A549 (cell line): ENCODE results near the gene IL33. TPM values are rescaled to one million over a fixed set of nuclear protein-coding genes. Genes with fewer than 3 reads are reported as not detected.

Experiments used
- ATAC-seq, 2 experiments: fragments of 200-7000 bp in 1 of 2; fragments of >200 bp in 1 of 2; cut with Nextera tagmentation in 1 of 2; cut with Tn5 transposase in 1 of 2; 3 replicates each; pipeline versions ENCODE4 v1.8.0 to v1.9.1; 2018 to 2020; ENCODE audit warnings: mild to moderate bottlenecking in 1 of 2, moderate library complexity in 1 of 2
- CTCF ChIA-PET: fragments of 300-600 bp; sonication (Branson Sonifier 250); formaldehyde crosslinking; extraction: SDS; loops from one replicate; lab custom pipeline; 2021; ENCODE audit warnings: antibody characterized with exemption, inconsistent platforms; lab: Yijun Ruan, JAX
- POLR2A ChIA-PET: fragments of 350-600 bp; formaldehyde crosslinking; extraction: SDS; loops from one replicate; lab custom pipeline; 2021; ENCODE audit warnings: antibody characterized with exemption, inconsistent platforms; lab: Yijun Ruan, JAX
- DNase-seq, 2 experiments: peaks; one replicate each; pipeline versions ENCODE4 v3.0.0 to v3.0.0-alpha.2; 2011 to 2016; ENCODE audit warnings: low read depth in 1 of 2, low spot score in 1 of 2
- FAIRE-seq: peaks from 2 replicates; lab custom pipeline; 2011; peaks lifted over from hg19 to GRCh38; lab: Jason Lieb, UNC
- H3K27ac ChIP-seq, 2 experiments: fragments of >200 bp; sonication (Bioruptor Twin); formaldehyde crosslinking; 3 replicates each; pipeline ENCODE4 v1.5.1; 2016 to 2017
- H3K4me1 ChIP-seq: fragments of >200 bp; sonication (Bioruptor Twin); formaldehyde crosslinking; 3 replicates; pipeline ENCODE4 v1.6.1; 2016
- H3K4me2 ChIP-seq: fragments of >200 bp; sonication (Bioruptor Twin); formaldehyde crosslinking; 3 replicates; pipeline ENCODE4 v1.6.1; 2016
- H3K4me3 ChIP-seq: fragments of >200 bp; sonication (Bioruptor Twin); formaldehyde crosslinking; 3 replicates; pipeline ENCODE4 v1.5.1; 2016
- H3K9me3 ChIP-seq: fragments of >200 bp; sonication (Bioruptor Twin); formaldehyde crosslinking; 3 replicates; pipeline ENCODE4 v1.6.1; 2016
- BCL3 ChIP-seq: fragments of >200 bp; sonication (Bioruptor Twin); formaldehyde crosslinking; IDR thresholded peaks from 3 replicates; pipeline ENCODE4 v1.6.1; 2016
- BHLHE40 ChIP-seq: IDR thresholded peaks from 2 replicates; pipeline ENCODE4 v1.6.1; 2012; ENCODE audit warnings: low read depth, low read length, inconsistent platforms
- CBX2 ChIP-seq: fragments of 200-600 bp; sonication (generic); IDR thresholded peaks from 2 replicates; pipeline ENCODE4 v1.6.1; 2016; ENCODE audit warnings: low read depth, mild to moderate bottlenecking, borderline replicate concordance
- CBX8 ChIP-seq: fragments of 200-600 bp; sonication (generic); IDR thresholded peaks from 2 replicates; pipeline ENCODE4 v1.6.1; 2016
- CEBPB ChIP-seq, 2 experiments: fragments of >200 bp in 1 of 2; sonication (Bioruptor Twin) in 1 of 2; formaldehyde crosslinking in 1 of 2; IDR thresholded peaks; 2 replicates each; pipeline ENCODE4 v1.6.1; 2012 to 2016
- CHD2 ChIP-seq: fragments of 150-350 bp; IDR thresholded peaks from 2 replicates; pipeline ENCODE4 v1.6.1; 2014; ENCODE audit warnings: low read length; ENCODE audit not compliant: partially characterized antibody
- CHD4 ChIP-seq: fragments of 200-600 bp; sonication (generic); IDR thresholded peaks from 2 replicates; pipeline ENCODE4 v1.6.1; 2016; ENCODE audit warnings: antibody characterized with exemption, mild to moderate bottlenecking, borderline replicate concordance
- EHMT2 ChIP-seq: fragments of 200-600 bp; sonication (generic); IDR thresholded peaks from 2 replicates; pipeline ENCODE4 v1.6.1; 2016; ENCODE audit warnings: antibody characterized with exemption, low read depth, mild to moderate bottlenecking, moderate library complexity
- ELK1 ChIP-seq: fragments of 150-350 bp; IDR thresholded peaks from 2 replicates; pipeline ENCODE4 v1.6.1; 2014; ENCODE audit warnings: low read depth, mild to moderate bottlenecking, low read length
- FOSL2 ChIP-seq, 2 experiments: fragments of 450-650 bp in 1 of 2; fragments of >200 bp in 1 of 2; sonication (Bioruptor Twin) in 1 of 2; formaldehyde crosslinking; IDR thresholded peaks; 2 replicates each; pipeline versions ENCODE4 v1.5.0 to v1.6.1; 2016 to 2020; ENCODE audit warnings: mild to moderate bottlenecking in 1 of 2, moderate library complexity in 1 of 2
- HES2 ChIP-seq: fragments of >200 bp; sonication (Bioruptor Twin); formaldehyde crosslinking; IDR thresholded peaks from 2 replicates; pipeline ENCODE4 v1.6.1; 2016
- JUNB ChIP-seq: fragments of >200 bp; sonication (Bioruptor Twin); formaldehyde crosslinking; IDR thresholded peaks from 2 replicates; pipeline ENCODE4 v1.6.1; 2016
- KDM1A ChIP-seq: fragments of 200-600 bp; sonication (generic); IDR thresholded peaks from 2 replicates; pipeline ENCODE4 v1.6.1; 2016; ENCODE audit warnings: low read depth, mild to moderate bottlenecking
- MAZ ChIP-seq: fragments of 150-350 bp; IDR thresholded peaks from 2 replicates; pipeline ENCODE4 v1.6.1; 2014; ENCODE audit warnings: antibody characterized with exemption, low read depth, low read length, borderline replicate concordance
- NFE2L2 ChIP-seq: fragments of 150-350 bp; conservative IDR thresholded peaks from 2 replicates; pipeline ENCODE4 v1.6.1; 2014; ENCODE audit warnings: low read length
- NPAS2 ChIP-seq: fragments of 250-450 bp; sonication (Bioruptor Pico); IDR thresholded peaks from 2 replicates; pipeline ENCODE4 v1.8.0; 2022; ENCODE audit warnings: mild to moderate bottlenecking, moderate library complexity, borderline replicate concordance
- PBX3 ChIP-seq: IDR thresholded peaks from 2 replicates; pipeline ENCODE4 v1.6.1; 2012
- PHF8 ChIP-seq: fragments of 200-600 bp; sonication (generic); IDR thresholded peaks from 2 replicates; pipeline ENCODE4 v1.6.1; 2016; ENCODE audit warnings: low read depth, mild to moderate bottlenecking, antibody characterized with exemption, moderate library complexity, borderline replicate concordance
- POLR2A ChIP-seq: IDR thresholded peaks from 2 replicates; pipeline ENCODE4 v1.6.1; 2012; ENCODE audit warnings: mild to moderate bottlenecking, low read length
- POLR2AphosphoS2 ChIP-seq: conservative IDR thresholded peaks from 2 replicates; pipeline ENCODE4 v1.6.1; 2012; ENCODE audit warnings: low read length, improper control_type of control experiment, inconsistent platforms
- RFX5 ChIP-seq: fragments of 450-650 bp; IDR thresholded peaks from 2 replicates; pipeline ENCODE4 v1.7.1; 2014; ENCODE audit warnings: antibody characterized with exemption, mild to moderate bottlenecking, moderate library complexity
- RNF2 ChIP-seq: fragments of 200-600 bp; sonication (generic); IDR thresholded peaks from 2 replicates; pipeline ENCODE4 v1.6.1; 2016; ENCODE audit warnings: low read depth, mild to moderate bottlenecking, antibody characterized with exemption, moderate library complexity, borderline replicate concordance
- SREBF2 ChIP-seq: fragments of 450-650 bp; IDR thresholded peaks from 2 replicates; pipeline ENCODE4 v1.6.1; 2014; ENCODE audit warnings: mild to moderate bottlenecking, moderate library complexity
- TP53 ChIP-seq: fragments of 250-450 bp; sonication (Bioruptor Pico); IDR thresholded peaks from 2 replicates; pipeline ENCODE4 v1.5.0; 2021; ENCODE audit warnings: mild to moderate bottlenecking, moderate library complexity
- USF2 ChIP-seq: fragments of 450-650 bp; IDR thresholded peaks from 2 replicates; pipeline ENCODE4 v1.6.1; 2014; ENCODE audit warnings: antibody characterized with exemption
- ZNF302 ChIP-seq: fragments of 250-450 bp; sonication (Bioruptor Pico); IDR thresholded peaks from 2 replicates; pipeline ENCODE4 v1.9.0; 2021; ENCODE audit warnings: inconsistent platforms, mild to moderate bottlenecking, moderate library complexity
- ZSCAN20 ChIP-seq: fragments of 250-450 bp; sonication (Bioruptor Pico); IDR thresholded peaks from 2 replicates; pipeline ENCODE4 v1.8.0; 2022; ENCODE audit warnings: mild to moderate bottlenecking, moderate library complexity
- WGBS: methylation state at CpG from one replicate; pipeline ENCODE4 v1.1.6; 2017; ENCODE audit errors: missing lambda C conversion rate; 5-methylcytosine and 5-hydroxymethylcytosine counted together
- polyA plus RNA-seq, 4 experiments: library from polyadenylated mRNA; depleted of rRNA in 3 of 4; stranded (reverse); fragments of >200 nt; fragmentation: RNase III in 1 of 4; extraction: RNeasy Plus Mini Kit Qiagen cat#74134 plus additional on column Dnase treatment in 1 of 4; gene quantifications; 2 replicates in 3 of 4; 3 replicates in 1 of 4; pipeline ENCODE4 v1.2.3, GENCODE V29; 2011 to 2017

IL33 gene
- polyA plus RNA-seq, 2 of the 4 experiments (the other 2 are of a cell fraction): 0.31 to 0.72 TPM

GRCh38 chr9:6218099-6218502, 2.5 kb downstream of the IL33 start:
- POLR2A ChIA-PET: no interaction called here
- CTCF ChIA-PET: interaction anchor here (0.7 to 1.2 kb wide), 3 partner anchors 10 to 275 kb away, joined by 3 to 5 read pairs (median 3); no protein-coding TSS in a partner anchor
- TF ChIP-seq RNF2 (no peak), ELK1 (no peak), NFE2L2 (no peak), MAZ (no peak), TP53 (CRISPR knock-in tag) (no peak), CHD2 (no peak), ZSCAN20 (no peak)
- TF ChIP-seq, all 56 proteins: peak for 0
- Histone ChIP-seq H3K4me3 (no peak overlapping the region), H3K4me1 (0 out of 3 replicates have a peak, but pooled peaks cover under 1% of the 10 kb centered on the region), H3K4me2 (no peak overlapping the region), H3K9me3 (no peaks in the 10 kb centered on the region), H3K27ac (no peak overlapping the region)
- no peak for ATAC-seq
- 54% methylated on average over 3 of the region's 3 CpGs for WGBS
- no peak for FAIRE-seq
- DNase-seq: no peak

GRCh38 chr9:6219040-6219439, 3.4 kb downstream of the IL33 start:
- POLR2A ChIA-PET: no interaction called here
- Histone ChIP-seq H3K9me3 (no peaks in the 10 kb centered on the region), H3K4me3 (no peak overlapping the region), H3K27ac (no peak overlapping the region), H3K4me2 (no peak overlapping the region), H3K4me1 (no peaks in the 10 kb centered on the region)
- CTCF ChIA-PET: no interaction called here
- ATAC-seq (no peak), DNase-seq (no peak), FAIRE-seq (no peak)
- no peak for TF ChIP-seq JUNB
- TF ChIP-seq POLR2AphosphoS2: no peak
- no peak for TF ChIP-seq HES2
- no peak for TF ChIP-seq CBX2
- TF ChIP-seq CHD4: no peak
- no peak for TF ChIP-seq PBX3
- TF ChIP-seq POLR2A: no peak
- no peak for TF ChIP-seq TP53 (CRISPR knock-in tag)
- no peak for TF ChIP-seq FOSL2 (IDR thresholded peaks at IDR 0.05)
- no peak for TF ChIP-seq FOSL2 (CRISPR knock-in tag; IDR thresholded peaks at IDR 0.05)
- TF ChIP-seq ZNF302 (CRISPR knock-in tag): no peak
- no peak for TF ChIP-seq KDM1A
- TF ChIP-seq USF2: no peak
- WGBS: 71% methylated on average over 4 of the region's 4 CpGs

GRCh38 chr9:6219981-6220380, 4.4 kb downstream of the IL33 start:
- H3K4me3 ChIP-seq: no peak overlapping the region
- no peak for TF ChIP-seq PHF8
- no peak for TF ChIP-seq CBX8
- no peak for TF ChIP-seq RFX5
- TF ChIP-seq USF2: no peak
- TF ChIP-seq CEBPB (IDR thresholded peaks at IDR 0.05): no peak
- no peak for TF ChIP-seq ELK1
- no peak for TF ChIP-seq BCL3
- TF ChIP-seq ZSCAN20: no peak
- TF ChIP-seq NPAS2 (CRISPR knock-in tag): no peak
- TF ChIP-seq SREBF2: no peak
- TF ChIP-seq EHMT2: no peak
- no peak for TF ChIP-seq BHLHE40
- TF ChIP-seq ZNF302 (CRISPR knock-in tag): no peak
- TF ChIP-seq, all 56 proteins: peak for 0
- CTCF ChIA-PET: no interaction called here
- DNase-seq (no peak), ATAC-seq (no peak), FAIRE-seq (no peak)
- Histone ChIP-seq H3K4me2 (no peak overlapping the region), H3K4me1 (no peaks in the 10 kb centered on the region), H3K27ac (no peak overlapping the region), H3K9me3 (no peaks in the 10 kb centered on the region)
- WGBS: 78% methylated on average over 2 of the region's 2 CpGs
- POLR2A ChIA-PET: no interaction called here
